ENCODE results near the gene CDKAL1. TPM values are rescaled to one million over a fixed set of nuclear protein-coding genes. Genes with fewer than 3 reads are reported as not detected.

CDKAL1 gene
- total and polyA plus RNA-seq, 10 of the 15 experiments (the other 5 are each of a cell fraction or from before 2014, with no cell fraction given): 10.7 to 26.9 (median 17.3) TPM

DNA sequence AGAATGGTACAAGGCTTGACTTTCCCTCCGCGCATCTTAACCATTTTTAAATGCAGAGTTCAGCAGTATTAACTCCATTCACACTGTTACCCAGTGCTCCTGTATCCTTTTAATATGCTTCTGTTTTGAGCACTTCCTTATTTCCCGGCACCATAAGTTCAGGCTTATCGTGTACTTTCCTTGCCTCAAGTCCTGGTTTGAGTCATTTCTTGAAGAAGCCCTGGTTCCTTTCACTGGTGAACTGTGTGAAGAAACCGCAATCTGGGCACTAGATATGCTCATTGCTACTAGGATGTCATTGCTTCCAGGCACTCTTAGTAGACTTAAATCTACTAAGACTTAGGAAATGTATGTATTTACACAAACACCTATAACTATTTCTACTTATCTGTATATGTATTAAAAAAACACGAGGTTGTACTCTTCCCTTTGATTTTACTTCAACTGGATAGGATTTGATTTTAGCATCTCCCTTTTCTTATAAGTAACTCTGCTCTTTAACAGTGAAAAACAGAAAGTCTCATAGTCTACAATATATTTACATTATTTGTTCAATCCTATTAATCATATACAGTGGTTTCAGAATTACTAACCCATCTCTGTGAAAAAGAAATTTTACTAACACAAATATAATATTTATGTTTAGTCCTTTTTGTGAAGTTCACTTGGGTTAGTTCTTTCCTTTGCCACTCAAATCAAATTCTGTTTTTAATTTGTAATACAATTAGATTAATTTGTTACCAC is 135.5 kb downstream of the CDKAL1 start (continued):
- TF ChIP-seq, protein P1, sequence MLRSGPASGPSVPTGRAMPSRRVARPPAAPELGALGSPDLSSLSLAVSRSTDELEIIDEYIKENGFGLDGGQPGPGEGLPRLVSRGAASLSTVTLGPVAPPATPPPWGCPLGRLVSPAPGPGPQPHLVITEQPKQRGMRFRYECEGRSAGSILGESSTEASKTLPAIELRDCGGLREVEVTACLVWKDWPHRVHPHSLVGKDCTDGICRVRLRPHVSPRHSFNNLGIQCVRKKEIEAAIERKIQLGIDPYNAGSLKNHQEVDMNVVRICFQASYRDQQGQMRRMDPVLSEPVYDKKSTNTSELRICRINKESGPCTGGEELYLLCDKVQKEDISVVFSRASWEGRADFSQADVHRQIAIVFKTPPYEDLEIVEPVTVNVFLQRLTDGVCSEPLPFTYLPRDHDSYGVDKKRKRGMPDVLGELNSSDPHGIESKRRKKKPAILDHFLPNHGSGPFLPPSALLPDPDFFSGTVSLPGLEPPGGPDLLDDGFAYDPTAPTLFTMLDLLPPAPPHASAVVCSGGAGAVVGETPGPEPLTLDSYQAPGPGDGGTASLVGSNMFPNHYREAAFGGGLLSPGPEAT (IDR thresholded peaks at IDR 0.05; ENCODE audit: low read depth): peak; percentile 63; the same call in 1 of the 2 replicates
- TF ChIP-seq PAX5 (IDR thresholded peaks at IDR 0.05; ENCODE audit: borderline replicate concordance, low read depth, low read length) (0 out of 2 replicates have a peak, but pooled peaks have one; percentile 28), SP1 (IDR thresholded peaks at IDR 0.05; ENCODE audit: low read depth, low read length) (no peak), ZBED1 (IDR thresholded peaks at IDR 0.05; ENCODE audit: borderline replicate concordance) (no peak), SIX5 (IDR thresholded peaks at IDR 0.05; ENCODE audit: low read depth, low read length, severe bottlenecking) (no peak), CBX3 (IDR thresholded peaks at IDR 0.05; ENCODE audit: borderline replicate concordance, low read depth) (no peak), IKZF2 (IDR thresholded peaks at IDR 0.05) (peak; percentile 93 to 94), POLR2A (IDR thresholded peaks at IDR 0.05; ENCODE audit: low read depth, low read length) (no peak)
- TF ChIP-seq, protein P2, sequence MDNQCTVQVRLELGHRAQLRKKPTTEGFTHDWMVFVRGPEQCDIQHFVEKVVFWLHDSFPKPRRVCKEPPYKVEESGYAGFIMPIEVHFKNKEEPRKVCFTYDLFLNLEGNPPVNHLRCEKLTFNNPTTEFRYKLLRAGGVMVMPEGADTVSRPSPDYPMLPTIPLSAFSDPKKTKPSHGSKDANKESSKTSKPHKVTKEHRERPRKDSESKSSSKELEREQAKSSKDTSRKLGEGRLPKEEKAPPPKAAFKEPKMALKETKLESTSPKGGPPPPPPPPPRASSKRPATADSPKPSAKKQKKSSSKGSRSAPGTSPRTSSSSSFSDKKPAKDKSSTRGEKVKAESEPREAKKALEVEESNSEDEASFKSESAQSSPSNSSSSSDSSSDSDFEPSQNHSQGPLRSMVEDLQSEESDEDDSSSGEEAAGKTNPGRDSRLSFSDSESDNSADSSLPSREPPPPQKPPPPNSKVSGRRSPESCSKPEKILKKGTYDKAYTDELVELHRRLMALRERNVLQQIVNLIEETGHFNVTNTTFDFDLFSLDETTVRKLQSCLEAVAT (IDR thresholded peaks at IDR 0.05): no peak

DNA sequence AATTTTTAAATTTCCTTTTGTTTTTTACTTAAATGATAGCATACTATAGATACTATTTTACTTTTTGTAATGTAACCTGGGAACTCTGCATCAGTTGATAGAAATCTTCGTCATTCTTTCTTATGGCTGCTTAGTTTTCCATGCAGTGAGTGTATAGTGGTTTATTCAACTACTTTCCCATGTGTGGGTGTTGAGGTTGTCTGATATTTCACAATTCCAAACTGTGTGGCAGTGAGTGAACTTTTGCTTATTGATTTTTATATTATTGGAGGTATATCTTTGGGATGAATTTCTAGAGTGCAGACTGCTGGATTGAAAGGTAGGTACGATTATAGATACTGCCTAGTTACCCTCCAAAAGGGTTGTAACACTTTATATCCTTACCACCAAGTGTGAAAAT is 136.5 kb downstream of the CDKAL1 start:
- SMC1A ChIA-PET (ENCODE audit: uncharacterized antibody, unreplicated experiment): no interaction called here
- no peaks in the 10 kb centered on the region for H3K79me2 ChIP-seq (ENCODE audit: control insufficient read depth, insufficient read depth, low read length)
- no peaks in the 10 kb centered on the region for H3K36me3 ChIP-seq (ENCODE audit: control insufficient read depth in 2 of 2, insufficient read depth in 2 of 2, low read length in 1 of 2)
- BruUV-seq (replicated peaks): no TSS peak
- no peak overlapping the region for H3K4me2 ChIP-seq (ENCODE audit: control insufficient read depth, insufficient read depth)
- 98% methylated on average over 2 of the region's 2 CpGs for WGBS (ENCODE audit: insufficient coverage, insufficient replicate concordance, low lambda C conversion rate, missing lambda C conversion rate)
- H3K27ac ChIP-seq (ENCODE audit: control insufficient read depth, insufficient read depth): no peak overlapping the region
- FAIRE-seq: no peak
- RAD21 ChIA-PET (ENCODE audit: unreplicated experiment): no interaction called here
- DNase-seq (ENCODE audit: low read depth, low spot score): no peak
- H3K27me3 ChIP-seq (replicated peaks in 1 of 2; ENCODE audit: control insufficient read depth in 2 of 2, insufficient read depth in 2 of 2, low read length in 1 of 2): no peaks in the 10 kb centered on the region
- peaks cover 3% of the 10 kb centered on the region; the same call in 1 of the 2 replicates for H3K4me1 ChIP-seq (ENCODE audit: control insufficient read depth, insufficient read depth, low read length)
- POLR2A ChIA-PET: no interaction called here
- H3K9me3 ChIP-seq (replicated peaks; ENCODE audit: control insufficient read depth, insufficient read depth, low read length): no peaks in the 10 kb centered on the region
- intact Hi-C loops (cut with micrococcal nuclease; ENCODE audit: unreplicated experiment) (no loop called here), in situ Hi-C loops (cut with MboI) (no loop called here)
- H4K20me1 ChIP-seq (ENCODE audit: control insufficient read depth, insufficient read depth): no peaks in the 10 kb centered on the region
- no peak for ATAC-seq
- H2AFZ ChIP-seq (ENCODE audit: control insufficient read depth, low read depth, low read length): no peak overlapping the region
- H3K4me3 ChIP-seq: no peak overlapping the region
- no peak overlapping the region for H3K9ac ChIP-seq (ENCODE audit: control insufficient read depth, insufficient read depth, low read length)
- CTCF ChIA-PET: no interaction called here
- TF ChIP-seq NFIC (IDR thresholded peaks at IDR 0.05; ENCODE audit: low read depth, low read length) (no peak), EZH2 (IDR thresholded peaks at IDR 0.05; ENCODE audit: borderline replicate concordance, control insufficient read depth, low read depth, low read length) (no peak), LARP7 (IDR thresholded peaks at IDR 0.05) (no peak), ZZZ3 (IDR thresholded peaks at IDR 0.05; ENCODE audit: control insufficient read depth, insufficient read length, low read depth) (no peak), YY1 (IDR thresholded peaks at IDR 0.05; ENCODE audit: low read depth, low read length) (no peak)
- TF ChIP-seq, protein P3, sequence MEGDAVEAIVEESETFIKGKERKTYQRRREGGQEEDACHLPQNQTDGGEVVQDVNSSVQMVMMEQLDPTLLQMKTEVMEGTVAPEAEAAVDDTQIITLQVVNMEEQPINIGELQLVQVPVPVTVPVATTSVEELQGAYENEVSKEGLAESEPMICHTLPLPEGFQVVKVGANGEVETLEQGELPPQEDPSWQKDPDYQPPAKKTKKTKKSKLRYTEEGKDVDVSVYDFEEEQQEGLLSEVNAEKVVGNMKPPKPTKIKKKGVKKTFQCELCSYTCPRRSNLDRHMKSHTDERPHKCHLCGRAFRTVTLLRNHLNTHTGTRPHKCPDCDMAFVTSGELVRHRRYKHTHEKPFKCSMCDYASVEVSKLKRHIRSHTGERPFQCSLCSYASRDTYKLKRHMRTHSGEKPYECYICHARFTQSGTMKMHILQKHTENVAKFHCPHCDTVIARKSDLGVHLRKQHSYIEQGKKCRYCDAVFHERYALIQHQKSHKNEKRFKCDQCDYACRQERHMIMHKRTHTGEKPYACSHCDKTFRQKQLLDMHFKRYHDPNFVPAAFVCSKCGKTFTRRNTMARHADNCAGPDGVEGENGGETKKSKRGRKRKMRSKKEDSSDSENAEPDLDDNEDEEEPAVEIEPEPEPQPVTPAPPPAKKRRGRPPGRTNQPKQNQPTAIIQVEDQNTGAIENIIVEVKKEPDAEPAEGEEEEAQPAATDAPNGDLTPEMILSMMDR (IDR thresholded peaks at IDR 0.05 in 2 of 3, conservative IDR thresholded peaks at IDR 0.05 in 1 of 3; ENCODE audit: control insufficient read depth in 2 of 3, extremely low read depth in 1 of 3, insufficient read depth in 1 of 3, low read depth in 3 of 3, low read length in 3 of 3): no peak
- TF ChIP-seq, protein P2 (IDR thresholded peaks at IDR 0.05): no peak
